Hepatocyte (in vitro differentiated cells): ENCODE results near the gene NIM1K. TPM values are rescaled to one million over a fixed set of nuclear protein-coding genes. Genes with fewer than 3 reads are reported as not detected.
A peak's percentile ranks its signal among the peaks of the same experiment; 100 is the strongest.

Experiments
- DNase-seq: peaks from one replicate; pipeline ENCODE4 v3.0.0-alpha.2; 2016; ENCODE audit warnings: low spot score
- H2AFZ ChIP-seq: fragments of 200-600 bp; sonication (generic); 2 replicates; pipeline ENCODE4 v1.6.0; 2016; ENCODE audit warnings: antibody characterized with exemption, mild to moderate bottlenecking
- H3K27ac ChIP-seq: fragments of 200-600 bp; sonication (generic); 2 replicates; pipeline ENCODE4 v1.5.1; 2016; ENCODE audit warnings: mild to moderate bottlenecking
- H3K27me3 ChIP-seq: fragments of 200-600 bp; sonication (generic); 2 replicates; pipeline ENCODE4 v1.6.1; 2016
- H3K36me3 ChIP-seq: fragments of 200-600 bp; sonication (generic); replicated peaks from 2 replicates; pipeline ENCODE4 v1.5.1; 2016; ENCODE audit warnings: low read depth; ENCODE audit not compliant: insufficient read depth
- H3K4me1 ChIP-seq: fragments of 200-600 bp; sonication (generic); 2 replicates; pipeline ENCODE4 v1.5.1; 2016; ENCODE audit warnings: mild to moderate bottlenecking, moderate library complexity; ENCODE audit not compliant: insufficient read depth
- H3K4me2 ChIP-seq: fragments of 200-600 bp; sonication (generic); 2 replicates; pipeline ENCODE4 v1.6.0; 2016
- H3K4me3 ChIP-seq: fragments of 200-600 bp; sonication (generic); 2 replicates; pipeline ENCODE4 v1.5.1; 2016; ENCODE audit warnings: mild to moderate bottlenecking
- H3K79me2 ChIP-seq: fragments of 200-600 bp; sonication (generic); 2 replicates; pipeline ENCODE4 v1.6.0; 2017; ENCODE audit warnings: mild to moderate bottlenecking
- H3K9me2 ChIP-seq: fragments of 200-600 bp; sonication (generic); replicated peaks from 2 replicates; pipeline ENCODE4 v1.6.0; 2017; ENCODE audit warnings: mild to moderate bottlenecking; ENCODE audit not compliant: insufficient read depth
- H3K9me3 ChIP-seq: fragments of 200-600 bp; sonication (generic); 2 replicates; pipeline ENCODE4 v1.5.1; 2016; ENCODE audit warnings: low read depth, mild to moderate bottlenecking
- H4K20me1 ChIP-seq: fragments of 200-600 bp; sonication (generic); 2 replicates; pipeline ENCODE4 v1.6.0; 2016; ENCODE audit warnings: mild to moderate bottlenecking; ENCODE audit not compliant: insufficient read depth, poor library complexity, severe bottlenecking
- EZH2 ChIP-seq: fragments of 200-600 bp; sonication (generic); IDR thresholded peaks from 2 replicates; pipeline ENCODE4 v1.6.1; 2016; ENCODE audit warnings: antibody characterized with exemption, mild to moderate bottlenecking, borderline replicate concordance
- EZH2phosphoT487 ChIP-seq: fragments of 200-600 bp; sonication (generic); IDR thresholded peaks from one replicate; pipeline ENCODE4 v1.6.1; 2018; ENCODE audit warnings: antibody characterized with exemption, mild to moderate bottlenecking, low read depth, moderate library complexity; ENCODE audit not compliant: unreplicated experiment, severe bottlenecking
- WGBS: methylation state at CpG from one replicate; pipeline ENCODE4 v1.1.6; 2016; ENCODE audit warnings: low lambda C conversion rate; ENCODE audit errors: missing lambda C conversion rate; 5-methylcytosine and 5-hydroxymethylcytosine counted together
- polyA plus RNA-seq: library from polyadenylated mRNA; unstranded; fragments of >200 nt; fragmentation: Nextera tagmentation; extraction: Ambion mirVana; gene quantifications from 2 replicates; pipeline ENCODE4 v1.2.1, GENCODE V29; 2016
- total RNA-seq: library from RNA; depleted of rRNA; stranded (reverse); fragments of >200 nt; gene quantifications from 2 replicates; pipeline ENCODE4 v1.2.3, GENCODE V29; 2014
- TF ChIP-seq, protein P1 (sequence below): fragments of 200-600 bp; sonication (generic); IDR thresholded peaks from 2 replicates; pipeline ENCODE4 v1.5.1; 2016; ENCODE audit warnings: antibody characterized with exemption, mild to moderate bottlenecking; ENCODE audit not compliant: poor library complexity

The NIM1K gene
- total and polyA plus RNA-seq, 2 experiments from 2014 or later: not detected

DNA sequence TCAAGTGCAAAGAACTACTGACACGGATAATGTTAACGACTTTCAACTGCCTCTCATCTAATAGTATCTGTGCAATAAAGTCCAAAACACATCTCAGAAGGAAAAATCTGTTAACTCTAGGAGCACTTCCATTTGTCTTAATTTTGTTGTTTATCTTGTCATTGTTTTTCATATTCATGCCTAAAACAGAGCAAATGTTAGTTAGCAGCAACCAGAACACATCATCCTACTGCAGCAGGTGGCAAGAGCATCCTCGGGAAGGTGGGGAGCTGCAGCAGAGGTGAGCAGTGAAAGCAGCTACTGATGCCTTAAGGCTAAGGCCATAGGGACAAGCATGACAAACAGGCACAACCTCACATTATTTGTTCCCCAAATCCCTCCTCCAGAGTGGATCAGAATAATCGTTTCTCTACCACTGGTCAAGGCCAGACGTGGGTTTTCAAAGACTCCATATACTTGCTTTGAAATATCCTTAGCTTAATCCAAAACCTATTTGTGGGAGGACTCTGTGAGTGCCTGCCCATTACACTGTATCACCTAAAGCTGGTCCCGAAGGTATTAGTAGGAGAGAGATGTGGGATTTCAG lies 120.1 kb downstream of the NIM1K start:
- TF ChIP-seq, protein P1, sequence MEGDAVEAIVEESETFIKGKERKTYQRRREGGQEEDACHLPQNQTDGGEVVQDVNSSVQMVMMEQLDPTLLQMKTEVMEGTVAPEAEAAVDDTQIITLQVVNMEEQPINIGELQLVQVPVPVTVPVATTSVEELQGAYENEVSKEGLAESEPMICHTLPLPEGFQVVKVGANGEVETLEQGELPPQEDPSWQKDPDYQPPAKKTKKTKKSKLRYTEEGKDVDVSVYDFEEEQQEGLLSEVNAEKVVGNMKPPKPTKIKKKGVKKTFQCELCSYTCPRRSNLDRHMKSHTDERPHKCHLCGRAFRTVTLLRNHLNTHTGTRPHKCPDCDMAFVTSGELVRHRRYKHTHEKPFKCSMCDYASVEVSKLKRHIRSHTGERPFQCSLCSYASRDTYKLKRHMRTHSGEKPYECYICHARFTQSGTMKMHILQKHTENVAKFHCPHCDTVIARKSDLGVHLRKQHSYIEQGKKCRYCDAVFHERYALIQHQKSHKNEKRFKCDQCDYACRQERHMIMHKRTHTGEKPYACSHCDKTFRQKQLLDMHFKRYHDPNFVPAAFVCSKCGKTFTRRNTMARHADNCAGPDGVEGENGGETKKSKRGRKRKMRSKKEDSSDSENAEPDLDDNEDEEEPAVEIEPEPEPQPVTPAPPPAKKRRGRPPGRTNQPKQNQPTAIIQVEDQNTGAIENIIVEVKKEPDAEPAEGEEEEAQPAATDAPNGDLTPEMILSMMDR: no peak
- TF ChIP-seq EZH2 (no peak), EZH2phosphoT487 (no peak)
- Histone ChIP-seq H3K4me3 (peak overlapping the region; percentile 43), H3K79me2 (peaks cover 59% of the 10 kb centered on the region), H3K4me1 (peaks cover 41% of the 10 kb centered on the region), H3K27me3 (no peaks in the 10 kb centered on the region), H3K27ac (peak overlapping the region; percentile 95), H4K20me1 (peaks cover 57% of the 10 kb centered on the region), H3K4me2 (peak overlapping the region; percentile 83), H3K9me2 (no peaks in the 10 kb centered on the region), H3K36me3 (no peaks in the 10 kb centered on the region), H3K9me3 (no peaks in the 10 kb centered on the region), H2AFZ (no peak overlapping the region)
- DNase-seq: no peak
- WGBS: 17% methylated on average over 6 of the region's 6 CpGs

DNA sequence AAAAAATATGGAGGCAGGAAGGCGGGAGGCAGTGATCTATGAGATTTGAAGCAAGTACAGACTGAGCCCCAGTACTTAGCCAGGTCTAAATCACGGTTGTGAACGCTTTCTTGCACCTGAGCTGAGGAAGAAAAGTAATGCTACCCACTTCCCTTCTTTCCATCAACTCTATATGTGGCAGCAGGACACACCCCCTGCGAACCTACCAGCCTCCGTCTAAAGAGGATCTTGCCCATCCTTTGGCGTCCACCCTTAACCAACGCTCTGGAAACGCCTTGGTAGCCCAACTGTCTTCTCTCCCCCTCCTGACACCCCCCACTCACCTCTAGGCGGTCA lies 120.6 kb downstream of the NIM1K start:
- H3K4me2 ChIP-seq: peak overlapping the region; percentile 83

DNA sequence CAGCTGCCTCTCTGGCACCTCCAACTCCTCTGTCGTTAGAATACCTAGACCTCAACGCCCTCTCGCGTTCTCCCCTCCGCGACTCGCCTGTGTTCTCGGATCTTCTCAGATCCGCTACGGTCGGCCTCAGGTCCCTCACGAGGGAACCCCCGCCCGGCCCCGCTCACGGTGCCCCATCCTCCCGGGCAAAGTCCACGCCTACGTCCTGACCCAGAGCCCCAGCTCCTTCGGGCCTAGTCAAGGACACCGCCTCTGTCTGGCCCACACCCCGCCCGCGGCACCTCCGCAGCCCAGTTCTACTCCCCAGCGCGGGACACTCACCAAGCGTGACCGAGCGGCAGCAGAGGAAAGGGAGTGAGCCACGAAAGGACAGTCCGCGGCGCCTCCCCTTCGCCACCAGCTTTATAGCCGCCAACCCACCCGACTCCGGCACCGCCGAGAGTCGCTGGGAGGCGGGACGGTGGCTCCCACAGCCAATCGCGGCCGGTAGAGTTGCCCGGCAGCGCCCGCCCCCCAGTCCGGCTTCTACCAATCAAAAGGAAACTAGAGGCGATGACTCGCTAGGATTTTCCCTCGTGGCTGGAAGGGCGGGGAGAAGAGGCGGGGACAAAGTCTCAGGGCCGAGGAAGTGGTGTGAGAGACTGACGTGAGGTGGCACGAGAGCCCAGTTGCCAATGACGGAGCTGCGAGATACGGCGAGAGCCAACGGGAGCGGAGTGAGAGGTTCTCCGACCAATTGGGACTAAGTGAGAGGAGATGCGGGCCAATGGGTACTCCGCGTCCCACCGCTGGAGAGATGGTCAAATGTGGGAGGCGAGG lies 121.2 kb downstream of the NIM1K start, which contains the start of gene HMGCS1:
HMGCS1 (minus strand) TSS at position 378 of the 819 bp plus-strand sequence. CDS start 14,447 bp downstream, outside the sequence.
- Histone ChIP-seq H3K4me3 (peak within 1 kb of the TSS; percentile 43), H3K4me1 (peaks cover 31% of the 10 kb centered on the region), H3K36me3 (no peaks in the 10 kb centered on the region), H3K27ac (peak within 1 kb of the TSS; percentile 95), H3K4me2 (peak within 1 kb of the TSS; percentile 83), H2AFZ (peak within 1 kb of the TSS; percentile 28), H3K79me2 (peaks cover 48% of the 10 kb centered on the region), H3K9me2 (no peaks in the 10 kb centered on the region), H3K9me3 (no peaks in the 10 kb centered on the region), H3K27me3 (no peaks in the 10 kb centered on the region), H4K20me1 (peaks cover 47% of the 10 kb centered on the region)
- peak; percentile 98 for DNase-seq
- TF ChIP-seq, protein P1: no peak
- TF ChIP-seq EZH2phosphoT487 (no peak), EZH2 (no peak)
- under 1% methylated on average over 60 of the region's 70 CpGs for WGBS

More for the DNA sequence above, 120.6 kb downstream of the NIM1K start:
- Histone ChIP-seq H4K20me1 (peaks cover 52% of the 10 kb centered on the region), H3K9me2 (no peaks in the 10 kb centered on the region), H3K27me3 (no peaks in the 10 kb centered on the region), H3K27ac (peak overlapping the region; percentile 95), H3K36me3 (no peaks in the 10 kb centered on the region), H3K4me1 (peaks cover 36% of the 10 kb centered on the region), H3K4me3 (peak overlapping the region; percentile 43), H3K79me2 (peaks cover 54% of the 10 kb centered on the region), H2AFZ (no peak overlapping the region), H3K9me3 (no peaks in the 10 kb centered on the region)
- TF ChIP-seq, protein P1: no peak
- TF ChIP-seq EZH2 (no peak), EZH2phosphoT487 (no peak)
- under 1% methylated on average over 8 of the region's 9 CpGs for WGBS
- DNase-seq: no peak
